Astrocyte of the spinal cord (primary cell): ENCODE measurements around the gene SUGT1.
"Not testable (repeated sequence)": the region's sequence is repeated elsewhere in the genome, so short reads cannot be mapped to it uniquely, and the experiment has no call there.

Experiments used
- DNase-seq: peaks from one replicate; pipeline ENCODE4 v3.0.0; 2011; ENCODE audit warnings: low read depth, low spot score
- H3K4me3 ChIP-seq: 2 replicates; pipeline ENCODE4 v1.5.1; 2011; ENCODE audit warnings: low read depth, mild to moderate bottlenecking, low read length, moderate library complexity
- in situ Hi-C: cut with HindIII; loops from 2 replicates; pipeline ENCODE4 v1.10.0; 2017; ENCODE audit warnings: low sequenced_read_pairs
- TF ChIP-seq, protein P1 (sequence below): IDR thresholded peaks from 2 replicates; pipeline ENCODE4 v1.5.1; 2012; ENCODE audit warnings: low read depth, mild to moderate bottlenecking, low read length, inconsistent platforms

Gene SUGT1

DNA sequence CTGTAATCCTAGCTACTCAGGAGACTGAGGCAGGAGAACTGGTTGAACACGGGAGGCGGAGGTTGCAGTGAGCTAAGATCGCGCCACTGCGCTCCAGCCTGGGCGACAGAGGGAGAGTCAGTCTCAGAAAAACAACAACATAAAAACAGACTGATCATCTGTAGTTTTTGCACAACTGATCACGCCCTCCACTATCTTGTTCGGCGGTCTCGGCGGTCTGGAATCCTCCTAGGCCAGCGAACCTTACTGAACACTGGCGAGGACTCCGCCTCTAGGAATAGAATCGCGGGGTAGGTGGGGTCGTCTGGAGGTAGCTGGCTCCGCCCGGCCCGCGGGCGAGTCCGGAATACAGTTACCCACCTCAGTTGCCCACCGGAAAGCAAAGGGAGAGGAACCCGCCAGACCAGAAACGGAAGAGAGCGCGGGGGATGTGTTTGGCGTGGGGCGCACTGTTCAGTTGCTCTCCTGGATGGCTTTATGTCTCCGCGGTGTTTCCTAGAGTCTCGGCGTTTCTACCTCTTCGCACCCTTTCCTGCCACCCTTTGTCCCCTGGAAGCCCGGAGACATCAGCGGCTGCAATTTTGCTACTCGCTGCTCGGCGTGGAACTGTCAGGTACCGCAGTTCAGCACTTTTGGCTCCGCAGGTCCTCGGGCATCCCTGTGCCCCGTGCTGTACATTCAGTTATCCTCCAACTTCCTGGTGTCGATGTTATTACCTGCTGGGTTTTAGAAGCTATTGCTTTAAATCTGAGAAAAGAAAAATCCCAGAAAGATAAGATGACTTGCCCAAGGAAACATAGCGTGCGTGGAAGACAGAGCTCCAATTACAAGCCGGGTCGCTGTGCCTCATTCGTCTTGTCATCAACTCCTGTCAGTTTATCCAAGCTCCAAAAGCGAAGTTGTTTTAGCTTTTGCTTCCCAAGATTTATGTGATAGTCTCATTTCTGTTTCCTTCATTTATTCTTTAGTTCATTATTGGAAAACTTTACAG lies 35.3 kb upstream of the SUGT1 start:
- TF ChIP-seq, protein P1, sequence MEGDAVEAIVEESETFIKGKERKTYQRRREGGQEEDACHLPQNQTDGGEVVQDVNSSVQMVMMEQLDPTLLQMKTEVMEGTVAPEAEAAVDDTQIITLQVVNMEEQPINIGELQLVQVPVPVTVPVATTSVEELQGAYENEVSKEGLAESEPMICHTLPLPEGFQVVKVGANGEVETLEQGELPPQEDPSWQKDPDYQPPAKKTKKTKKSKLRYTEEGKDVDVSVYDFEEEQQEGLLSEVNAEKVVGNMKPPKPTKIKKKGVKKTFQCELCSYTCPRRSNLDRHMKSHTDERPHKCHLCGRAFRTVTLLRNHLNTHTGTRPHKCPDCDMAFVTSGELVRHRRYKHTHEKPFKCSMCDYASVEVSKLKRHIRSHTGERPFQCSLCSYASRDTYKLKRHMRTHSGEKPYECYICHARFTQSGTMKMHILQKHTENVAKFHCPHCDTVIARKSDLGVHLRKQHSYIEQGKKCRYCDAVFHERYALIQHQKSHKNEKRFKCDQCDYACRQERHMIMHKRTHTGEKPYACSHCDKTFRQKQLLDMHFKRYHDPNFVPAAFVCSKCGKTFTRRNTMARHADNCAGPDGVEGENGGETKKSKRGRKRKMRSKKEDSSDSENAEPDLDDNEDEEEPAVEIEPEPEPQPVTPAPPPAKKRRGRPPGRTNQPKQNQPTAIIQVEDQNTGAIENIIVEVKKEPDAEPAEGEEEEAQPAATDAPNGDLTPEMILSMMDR = no peak
- H3K4me3 ChIP-seq = peak overlapping the region; percentile 64
- peak; percentile 89 for DNase-seq
- in situ Hi-C loops = no loop called here

GRCh38 chr13:52631083-52631690 lies 21.4 kb upstream of the SUGT1 start:
- DNase-seq, in situ Hi-C loops, H3K4me3 ChIP-seq: not testable (repeated sequence)

- no peak for DNase-seq
- TF ChIP-seq, protein P1 = no peak
- H3K4me3 ChIP-seq = no peak overlapping the region
- in situ Hi-C loops = no loop called here
Measured at GRCh38 chr13:52638666-52639328, 13.8 kb upstream of the SUGT1 start.

- in situ Hi-C loops = no loop called here
- TF ChIP-seq, protein P1 = no peak
- H3K4me3 ChIP-seq = no peak within 1 kb of the TSS
- DNase-seq = no peak
Measured at GRCh38 chr13:52642131-52642530, 10.5 kb upstream of the SUGT1 start, which contains the start of gene HNRNPA1L2. Gene HNRNPA1L2, plus strand, starts transcription at chr13:52642431. Its CDS starts 62 bp downstream, at chr13:52642493.

DNA sequence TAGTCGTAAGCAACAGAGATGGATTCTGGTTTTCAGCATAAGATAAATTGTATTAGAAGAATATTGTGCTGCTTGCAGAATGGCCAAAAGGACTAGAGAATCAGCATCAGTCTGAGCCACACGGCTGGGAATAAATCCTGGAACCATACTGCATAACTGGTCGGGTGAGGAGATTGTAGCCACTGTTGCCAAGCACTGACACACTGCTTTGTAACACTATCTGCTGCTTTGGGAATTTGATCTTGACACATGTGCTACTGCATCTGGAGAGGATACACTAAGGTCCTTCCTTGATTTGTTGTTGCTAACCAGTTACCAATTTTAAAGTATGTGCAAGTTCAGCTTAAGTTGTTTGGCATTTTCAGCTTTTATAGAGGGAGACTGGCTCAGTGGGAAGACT lies 8.5 kb upstream of the SUGT1 start:
- H3K4me3 ChIP-seq = no peak overlapping the region
- no peak for DNase-seq
- TF ChIP-seq, protein P1 = no peak
- in situ Hi-C loops = no loop called here

- no peak for DNase-seq
- in situ Hi-C loops = no loop called here
- TF ChIP-seq, protein P1 = no peak
- H3K4me3 ChIP-seq = no peak overlapping the region
Measured at GRCh38 chr13:52646967-52647366, 5.7 kb upstream of the SUGT1 start.

- peak overlapping the region; percentile 91 for H3K4me3 ChIP-seq
- in situ Hi-C loops = no loop called here
Measured at GRCh38 chr13:52650731-52651130, 1.9 kb upstream of the SUGT1 start.

More at GRCh38 chr13:52650731-52651130, 1.9 kb upstream of the SUGT1 start:
- TF ChIP-seq, protein P1 = no peak
- no peak for DNase-seq
